Endothelial cell of umbilical vein (primary cell): ENCODE measurements around the gene TTN. TPM values are rescaled to one million over a fixed set of nuclear protein-coding genes. Genes with fewer than 3 reads are reported as not detected.

Experiments
- BruUV-seq: library from RNA; stranded (reverse); fragments of 400-500 nt; replicated peaks from 2 replicates; lab custom pipeline; 2021; lab: Mats Ljungman, UMichigan
- CTCF ChIA-PET: fragments of 300-600, 350-600 bp; sonication (Branson Sonifier 250); formaldehyde crosslinking; loops from one replicate; lab custom pipeline; 2021; ENCODE audit warnings: antibody characterized with exemption, inconsistent platforms; lab: Charles Lee
- POLR2A ChIA-PET: fragments of 300-600, 350-600 bp; sonication (Branson Sonifier 250); formaldehyde crosslinking; loops from one replicate; lab custom pipeline; 2021; ENCODE audit warnings: antibody characterized with exemption, inconsistent platforms; lab: Charles Lee
- DNase-seq: peaks from one replicate; pipeline ENCODE4 v3.0.0-alpha.2; 2011; ENCODE audit warnings: low read depth, low spot score
- FAIRE-seq: peaks from 2 replicates; lab custom pipeline; 2011; peaks lifted over from hg19 to GRCh38; lab: Jason Lieb, UNC
- H2AFZ ChIP-seq: 2 replicates; pipeline ENCODE4 v1.6.0; 2012; ENCODE audit warnings: low read depth, low read length, control low read depth, inconsistent platforms
- H3K27ac ChIP-seq: 2 replicates; pipeline ENCODE4 v1.5.1; 2011; ENCODE audit warnings: low read depth, mild to moderate bottlenecking, control low read depth, low read length, moderate library complexity; ENCODE audit not compliant: insufficient read depth
- H3K27me3 ChIP-seq, 2 experiments: 2 replicates each; pipeline versions ENCODE4 v1.6.0 to v1.6.1; 2011; ENCODE audit warnings: low read length in 2 of 2, mixed read lengths in 1 of 2; ENCODE audit not compliant: control insufficient read depth in 2 of 2, insufficient read depth in 2 of 2
- H3K36me3 ChIP-seq, 2 experiments: 2 replicates in 1 of 2; 3 replicates in 1 of 2; pipeline ENCODE4 v1.5.1; 2011; ENCODE audit warnings: low read length in 2 of 2, mild to moderate bottlenecking in 1 of 2, moderate library complexity in 1 of 2; ENCODE audit not compliant: control insufficient read depth in 2 of 2, insufficient read depth in 2 of 2; ENCODE audit errors: extremely low read depth in 1 of 2
- H3K4me1 ChIP-seq: 3 replicates; pipeline ENCODE4 v1.5.1; 2011; ENCODE audit warnings: mild to moderate bottlenecking, low read length; ENCODE audit not compliant: control insufficient read depth, insufficient read depth; ENCODE audit errors: extremely low read depth
- H3K4me2 ChIP-seq: 2 replicates; pipeline ENCODE4 v1.6.1; 2011; ENCODE audit warnings: low read length, control low read depth, mixed read lengths; ENCODE audit not compliant: insufficient read depth
- H3K4me3 ChIP-seq, 3 experiments: fragments of 200-600 bp in 1 of 3; sonication (generic), shearing (Covaris generic) in 1 of 3; replicated peaks in 1 of 3; 2 replicates each; pipeline ENCODE4 v1.5.1; 2011 to 2016; ENCODE audit warnings: control low read depth in 3 of 3, low read length in 3 of 3, mild to moderate bottlenecking in 2 of 3, inconsistent platforms in 1 of 3, low read depth in 1 of 3, moderate library complexity in 1 of 3; ENCODE audit not compliant: insufficient read depth in 1 of 3
- H3K79me2 ChIP-seq: 2 replicates; pipeline ENCODE4 v1.6.0; 2012; ENCODE audit warnings: low read length, inconsistent platforms; ENCODE audit not compliant: control insufficient read depth, insufficient read depth
- H3K9ac ChIP-seq: replicated peaks from 2 replicates; pipeline ENCODE3; 2011; ENCODE audit warnings: low read length, control low read depth; ENCODE audit not compliant: insufficient read depth; ENCODE audit errors: extremely low read depth
- H3K9me1 ChIP-seq: replicated peaks from 3 replicates; pipeline ENCODE4 v1.6.0; 2011; ENCODE audit warnings: mild to moderate bottlenecking, low read length; ENCODE audit not compliant: control insufficient read depth, insufficient read depth; ENCODE audit errors: extremely low read depth
- H3K9me3 ChIP-seq: replicated peaks from 2 replicates; pipeline ENCODE4 v1.5.1; 2012; ENCODE audit warnings: low read length, inconsistent platforms; ENCODE audit not compliant: control insufficient read depth, insufficient read depth
- H4K20me1 ChIP-seq: replicated peaks from 2 replicates; pipeline ENCODE3; 2011; ENCODE audit warnings: mild to moderate bottlenecking, low read length; ENCODE audit not compliant: control insufficient read depth, insufficient read depth; ENCODE audit errors: extremely low read depth
- EZH2 ChIP-seq: IDR thresholded peaks from 2 replicates; pipeline ENCODE4 v1.6.1; 2012; ENCODE audit warnings: borderline replicate concordance, low read depth, mild to moderate bottlenecking, moderate library complexity, low read length, inconsistent platforms; ENCODE audit not compliant: severe bottlenecking
- FOS ChIP-seq: IDR thresholded peaks from 2 replicates; pipeline ENCODE4 v1.6.1; 2011; ENCODE audit warnings: mild to moderate bottlenecking, low read length, moderate library complexity, borderline replicate concordance; ENCODE audit not compliant: insufficient read depth
- GATA2 ChIP-seq: IDR thresholded peaks from 2 replicates; pipeline ENCODE4 v1.7.0; 2011; ENCODE audit warnings: low read depth, mild to moderate bottlenecking, moderate library complexity, mixed read lengths, low read length; ENCODE audit not compliant: insufficient read length, insufficient read depth
- JUN ChIP-seq: IDR thresholded peaks from 2 replicates; pipeline ENCODE4 v1.6.1; 2011; ENCODE audit warnings: borderline replicate concordance, low read depth; ENCODE audit not compliant: insufficient read length, insufficient read depth
- MAX ChIP-seq: IDR thresholded peaks from 2 replicates; pipeline ENCODE4 v1.6.1; 2011; ENCODE audit not compliant: insufficient read depth, insufficient read length
- MYC ChIP-seq: IDR thresholded peaks from one replicate; pipeline ENCODE4 v1.6.1; 2011; ENCODE audit warnings: mild to moderate bottlenecking, low read depth, low read length
- POLR2A ChIP-seq: IDR thresholded peaks from 2 replicates; pipeline ENCODE4 v1.6.1; 2012; ENCODE audit warnings: low read depth, mild to moderate bottlenecking, control low read depth, low read length
- POLR2AphosphoS5 ChIP-seq: IDR thresholded peaks from 2 replicates; pipeline ENCODE4 v1.6.1; 2012; ENCODE audit warnings: low read depth, mild to moderate bottlenecking, control low read depth, low read length, moderate library complexity; ENCODE audit not compliant: insufficient read depth
- dilution Hi-C: fragments of 300-500 bp; cut with MboI; formaldehyde crosslinking; loops from one replicate; pipeline ENCODE4 v1.15.0; 2019; ENCODE audit warnings: low sequenced_read_pairs; ENCODE audit not compliant: extremely low pct_ligation_motif_present
- intact Hi-C: fragments of 100-400 bp; cut with micrococcal nuclease; formaldehyde crosslinking; loops from one replicate; pipeline ENCODE4 v1.10.0; 2022
- polyA plus RNA-seq, 4 experiments: library from polyadenylated mRNA; depleted of rRNA in 3 of 4; stranded (reverse) in 3 of 4; unstranded in 1 of 4; fragments of >200 nt; gene quantifications; 2 replicates each; pipeline versions ENCODE4 v1.2.1 to v1.2.3, GENCODE V29; 2011 to 2012; ENCODE audit warnings: missing spikeins in 1 of 4
- total RNA-seq: library from RNA; stranded (reverse); gene quantifications from 2 replicates; pipeline ENCODE4 v1.2.3, GENCODE V29; 2021
- TF ChIP-seq, protein P1 (sequence below), 2 donors: IDR thresholded peaks; 1 replicate in 1 of 2; 2 replicates in 1 of 2; pipeline ENCODE4 v1.5.1; 2011; ENCODE audit warnings: low read length in 2 of 2, mild to moderate bottlenecking in 2 of 2, moderate library complexity in 2 of 2, control low read depth in 1 of 2, inconsistent platforms in 1 of 2, low read depth in 1 of 2; ENCODE audit not compliant: insufficient read depth in 1 of 2; ENCODE audit errors: extremely low read depth in 1 of 2

The TTN gene
- total and polyA plus RNA-seq, 2 donors (not counting 3 experiments of a cell fraction or from before 2014, with no cell fraction given), result 0.11 to 0.49 TPM

DNA sequence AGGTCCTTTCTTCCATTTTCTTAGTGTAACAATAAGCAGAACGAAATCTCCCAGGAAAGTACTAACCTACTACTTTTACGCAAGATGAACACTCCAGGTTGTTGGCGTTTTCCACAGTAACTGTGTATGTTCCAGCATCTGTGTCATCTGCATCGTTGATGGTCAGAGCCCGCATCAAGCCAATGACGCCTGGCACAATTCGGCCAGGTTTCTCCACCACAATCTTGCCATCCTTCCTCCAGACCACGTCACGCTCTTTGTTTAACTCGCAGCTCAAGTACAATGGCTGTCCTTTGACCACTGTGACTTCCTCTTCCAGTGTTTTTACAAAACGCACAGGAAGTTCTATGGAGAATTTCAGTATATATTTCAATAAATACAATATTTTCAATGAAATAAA, 171.3 kb downstream of the TTN start:
- no peak for FAIRE-seq
- POLR2A ChIA-PET, result no interaction called here
- no peak overlapping the region for H3K4me2 ChIP-seq

More for the DNA sequence above, 171.3 kb downstream of the TTN start:
- no peaks in the 10 kb centered on the region for H3K4me1 ChIP-seq
- no peaks in the 10 kb centered on the region for H3K9me3 ChIP-seq
- no peak for DNase-seq
- intact Hi-C loops, result no loop called here
- no peaks in the 10 kb centered on the region for H3K9me1 ChIP-seq
- BruUV-seq, result no TSS peak
- CTCF ChIA-PET, result interaction anchor here (1.2 kb wide), 1 partner anchor 9 kb away, joined by 3 read pairs; no protein-coding TSS in a partner anchor
- H3K79me2 ChIP-seq, result no peaks in the 10 kb centered on the region
- no peaks in the 10 kb centered on the region for H3K27me3 ChIP-seq
- H3K27ac ChIP-seq, result no peak overlapping the region
- no peak overlapping the region for H3K9ac ChIP-seq
- H3K4me3 ChIP-seq, result no peak overlapping the region
- dilution Hi-C loops, result no loop called here
- H3K36me3 ChIP-seq, result no peaks in the 10 kb centered on the region
- no peak overlapping the region for H2AFZ ChIP-seq
- TF ChIP-seq MAX (no peak), JUN (no peak), MYC (no peak), EZH2 (no peak), POLR2A (no peak), GATA2 (no peak), FOS (no peak), POLR2AphosphoS5 (no peak)
- TF ChIP-seq, protein P1, sequence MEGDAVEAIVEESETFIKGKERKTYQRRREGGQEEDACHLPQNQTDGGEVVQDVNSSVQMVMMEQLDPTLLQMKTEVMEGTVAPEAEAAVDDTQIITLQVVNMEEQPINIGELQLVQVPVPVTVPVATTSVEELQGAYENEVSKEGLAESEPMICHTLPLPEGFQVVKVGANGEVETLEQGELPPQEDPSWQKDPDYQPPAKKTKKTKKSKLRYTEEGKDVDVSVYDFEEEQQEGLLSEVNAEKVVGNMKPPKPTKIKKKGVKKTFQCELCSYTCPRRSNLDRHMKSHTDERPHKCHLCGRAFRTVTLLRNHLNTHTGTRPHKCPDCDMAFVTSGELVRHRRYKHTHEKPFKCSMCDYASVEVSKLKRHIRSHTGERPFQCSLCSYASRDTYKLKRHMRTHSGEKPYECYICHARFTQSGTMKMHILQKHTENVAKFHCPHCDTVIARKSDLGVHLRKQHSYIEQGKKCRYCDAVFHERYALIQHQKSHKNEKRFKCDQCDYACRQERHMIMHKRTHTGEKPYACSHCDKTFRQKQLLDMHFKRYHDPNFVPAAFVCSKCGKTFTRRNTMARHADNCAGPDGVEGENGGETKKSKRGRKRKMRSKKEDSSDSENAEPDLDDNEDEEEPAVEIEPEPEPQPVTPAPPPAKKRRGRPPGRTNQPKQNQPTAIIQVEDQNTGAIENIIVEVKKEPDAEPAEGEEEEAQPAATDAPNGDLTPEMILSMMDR (IDR thresholded peaks at IDR 0.05; ENCODE audit: extremely low read depth in 1 of 2, insufficient read depth in 1 of 2, low read depth in 1 of 2, low read length in 2 of 2), result no peak
- no peaks in the 10 kb centered on the region for H4K20me1 ChIP-seq
